Glomerular visceral epithelial cell (primary cell): ENCODE measurements around the gene TRMT1.
A peak's percentile ranks its signal among the peaks of the same experiment; 100 is the strongest.

ENCODE experiments used
- DNase-seq: peaks from one replicate; pipeline ENCODE4 v3.0.0-alpha.2; 2016; ENCODE audit errors: extremely low spot score

Gene TRMT1

GRCh38 chr19:13122980-13123957 is 6.7 kb upstream of the TRMT1 start:
- DNase-seq: no peak

- DNase-seq: peak; percentile 87
These were observed 5.8 kb upstream of the TRMT1 start for GRCh38 chr19:13122275-13122878.

- DNase-seq: peak; percentile 92
These were observed 5.2 kb upstream of the TRMT1 start for GRCh38 chr19:13121551-13122274.

- DNase-seq: peak; percentile 44
These were observed 4.3 kb upstream of the TRMT1 start for GRCh38 chr19:13120817-13121216.

DNA sequence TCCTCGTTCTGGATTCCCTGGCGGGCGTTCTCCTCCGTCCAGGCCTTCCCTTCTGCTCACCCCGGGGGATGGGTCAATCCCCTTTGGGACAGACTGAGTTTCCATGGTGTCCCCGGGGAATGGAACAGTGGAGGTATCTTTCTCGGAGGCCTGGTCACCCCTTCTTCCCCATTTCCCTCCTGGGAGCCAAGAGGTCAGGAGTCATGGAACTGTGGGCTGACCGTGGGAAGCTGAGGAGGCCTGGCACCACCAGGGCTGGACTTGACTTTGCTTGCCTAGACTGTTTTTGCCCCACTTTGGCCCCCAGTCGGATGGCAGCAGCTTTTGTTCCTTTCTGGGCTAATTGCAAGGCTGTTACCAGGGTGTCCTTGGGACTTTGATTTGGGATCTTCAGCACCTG is 3.5 kb upstream of the TRMT1 start:
- DNase-seq: no peak

DNA sequence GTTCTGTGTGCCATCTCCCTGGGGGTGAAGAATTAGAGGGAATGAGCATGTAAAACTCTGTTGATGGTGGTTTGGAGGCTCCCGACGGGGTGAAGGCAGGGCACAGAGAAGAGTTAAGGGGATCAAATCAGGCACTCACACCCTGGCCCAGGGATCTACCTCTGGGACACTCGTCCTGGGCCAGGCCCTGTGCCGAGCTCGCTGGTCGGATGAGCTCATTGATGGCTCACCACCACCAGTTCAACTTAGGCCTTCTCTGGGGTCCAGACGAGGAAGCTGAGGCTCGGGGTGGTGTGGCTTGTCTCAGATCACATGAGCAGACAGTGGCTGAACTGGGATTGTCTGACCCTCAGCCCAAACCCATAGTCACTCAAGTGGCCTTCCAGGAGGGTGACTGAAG is 3.1 kb upstream of the TRMT1 start:
- no peak for DNase-seq

DNA sequence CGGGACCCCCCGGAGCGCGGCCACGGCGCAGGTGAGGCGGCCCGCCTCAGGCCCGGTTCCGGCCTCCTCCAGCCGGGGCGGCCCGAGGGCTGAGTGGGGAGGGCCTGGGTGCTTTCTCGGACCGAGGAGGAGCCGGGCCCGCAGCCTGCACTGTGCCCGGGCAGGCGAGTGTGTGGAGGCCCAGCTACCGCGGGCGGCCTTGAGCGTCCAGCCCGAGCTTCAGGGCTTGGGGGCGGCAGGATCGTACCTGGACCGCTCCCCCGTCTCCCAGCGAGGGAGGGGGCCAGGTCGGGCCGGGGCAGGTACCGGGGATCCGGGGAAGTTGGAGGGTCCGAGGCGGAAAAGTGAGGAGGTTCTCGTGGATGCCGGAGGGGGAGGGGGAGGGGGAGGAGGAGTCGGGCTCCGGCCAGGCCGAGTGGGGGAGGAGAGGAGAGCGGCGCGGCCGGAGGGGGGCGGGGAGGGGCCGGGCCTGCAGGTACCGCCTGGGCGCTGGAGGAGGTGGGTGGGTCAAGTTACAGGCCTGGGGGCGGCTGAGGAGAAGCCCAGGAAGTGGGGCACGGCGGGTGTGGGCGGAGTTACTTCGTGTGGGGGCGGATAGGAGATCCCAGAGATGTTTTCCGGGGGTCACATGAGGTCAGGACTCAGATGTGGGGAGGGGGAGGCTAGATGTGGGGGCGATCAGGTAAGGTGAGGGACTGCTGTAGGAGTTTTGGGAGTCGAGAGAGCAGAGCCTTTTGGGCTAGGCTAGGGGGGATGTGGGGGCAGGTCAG is 2.1 kb upstream of the TRMT1 start:
- peak; percentile 69 for DNase-seq

- DNase-seq: peak; percentile 93
These were observed 1.4 kb upstream of the TRMT1 start, which contains the start of gene NACC1 for GRCh38 chr19:13117772-13118423. NACC1 (plus strand) TSS chr19:13118264; CDS start chr19:13135208, 16,944 bp downstream.

- no peak for DNase-seq
These were observed 734 bp upstream of the TRMT1 start for GRCh38 chr19:13117176-13117771.

DNA sequence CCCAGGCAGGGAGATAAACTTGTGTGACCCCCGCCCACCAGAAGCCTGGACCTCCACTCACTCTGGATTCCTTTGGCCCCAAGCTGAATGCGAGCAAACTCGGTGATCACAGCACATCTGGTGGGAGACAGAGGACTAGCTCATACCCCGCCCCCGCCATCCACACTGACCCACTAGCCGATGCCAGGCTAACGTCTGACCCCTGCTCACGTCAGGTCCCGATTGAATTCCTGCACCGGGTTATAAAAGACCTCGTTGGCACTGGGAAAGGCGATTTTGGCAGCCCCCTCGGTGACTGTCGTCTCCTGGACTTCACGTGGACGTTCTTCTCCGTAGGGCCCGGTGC is 631 bp downstream of the TRMT1 start:
- no peak for DNase-seq

- no peak for DNase-seq
These were observed 4.0 kb downstream of the TRMT1 start for GRCh38 chr19:13112555-13112954.

DNA sequence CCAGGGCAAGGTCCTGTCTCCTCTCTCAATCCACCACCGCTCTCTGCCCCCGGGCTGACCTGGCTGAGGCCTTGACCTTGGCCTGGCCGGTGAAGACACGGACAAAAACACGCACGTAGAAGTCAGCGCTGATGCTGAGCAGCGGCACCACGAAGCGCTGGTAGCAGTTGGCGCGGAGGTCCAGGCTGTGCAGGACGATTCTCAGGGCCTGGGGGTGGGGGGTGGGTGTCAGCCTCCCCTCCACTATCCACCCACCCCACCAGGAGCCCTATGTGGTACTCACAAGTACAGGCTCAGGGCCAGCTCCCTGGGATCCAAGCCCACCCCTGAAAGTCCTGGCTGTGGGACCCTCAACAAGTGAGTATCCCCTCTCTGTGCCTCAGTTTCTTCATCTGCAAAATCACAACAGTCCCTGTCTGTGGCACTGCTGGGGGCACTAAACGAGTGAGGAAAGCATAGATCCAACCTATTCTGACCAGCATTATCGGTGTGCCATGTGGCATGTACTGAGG is 6.4 kb downstream of the TRMT1 start:
- no peak for DNase-seq

DNA sequence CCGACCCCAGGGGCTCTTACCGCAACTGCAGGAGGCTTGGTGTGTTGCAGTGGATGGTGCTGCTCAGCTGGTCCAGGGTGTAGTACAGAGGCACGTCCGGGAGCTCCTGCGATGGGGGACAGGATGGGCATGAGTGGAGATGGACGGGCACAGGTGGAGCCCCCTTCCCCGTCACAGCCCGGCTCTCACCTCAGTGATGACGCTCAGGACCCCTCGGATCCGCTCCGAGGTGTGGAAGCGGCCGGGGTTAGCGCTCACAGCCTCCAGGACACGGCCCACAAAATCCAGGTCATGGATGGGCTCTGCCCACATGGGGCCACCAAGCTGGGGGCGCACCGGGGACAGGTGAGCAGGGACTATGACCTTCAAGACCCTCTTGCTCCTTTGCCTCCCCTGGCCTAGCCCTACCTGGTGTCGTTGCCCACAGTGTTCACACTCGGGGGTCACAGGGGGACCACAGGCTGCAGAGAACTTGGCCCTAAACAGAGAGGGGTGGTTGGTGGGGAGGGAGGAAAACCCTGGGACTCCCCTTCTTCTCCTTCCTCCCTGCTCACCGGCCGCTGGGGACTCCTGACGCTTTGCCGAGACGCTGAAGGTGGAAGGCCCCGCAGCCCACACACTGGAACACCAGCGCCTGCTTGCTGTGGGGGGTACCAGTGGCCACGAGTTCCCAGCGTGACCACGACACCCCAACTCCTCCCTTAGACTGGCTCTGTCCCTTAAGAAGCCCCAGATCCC is 7.0 kb downstream of the TRMT1 start:
- DNase-seq: no peak

- DNase-seq: no peak
These were observed 11.5 kb downstream of the TRMT1 start for GRCh38 chr19:13104848-13105711.

- no peak for DNase-seq
These were observed 12.1 kb downstream of the TRMT1 start for GRCh38 chr19:13104360-13104847.

GRCh38 chr19:13103581-13104359 is 12.8 kb downstream of the TRMT1 start:
- DNase-seq: no peak

DNA sequence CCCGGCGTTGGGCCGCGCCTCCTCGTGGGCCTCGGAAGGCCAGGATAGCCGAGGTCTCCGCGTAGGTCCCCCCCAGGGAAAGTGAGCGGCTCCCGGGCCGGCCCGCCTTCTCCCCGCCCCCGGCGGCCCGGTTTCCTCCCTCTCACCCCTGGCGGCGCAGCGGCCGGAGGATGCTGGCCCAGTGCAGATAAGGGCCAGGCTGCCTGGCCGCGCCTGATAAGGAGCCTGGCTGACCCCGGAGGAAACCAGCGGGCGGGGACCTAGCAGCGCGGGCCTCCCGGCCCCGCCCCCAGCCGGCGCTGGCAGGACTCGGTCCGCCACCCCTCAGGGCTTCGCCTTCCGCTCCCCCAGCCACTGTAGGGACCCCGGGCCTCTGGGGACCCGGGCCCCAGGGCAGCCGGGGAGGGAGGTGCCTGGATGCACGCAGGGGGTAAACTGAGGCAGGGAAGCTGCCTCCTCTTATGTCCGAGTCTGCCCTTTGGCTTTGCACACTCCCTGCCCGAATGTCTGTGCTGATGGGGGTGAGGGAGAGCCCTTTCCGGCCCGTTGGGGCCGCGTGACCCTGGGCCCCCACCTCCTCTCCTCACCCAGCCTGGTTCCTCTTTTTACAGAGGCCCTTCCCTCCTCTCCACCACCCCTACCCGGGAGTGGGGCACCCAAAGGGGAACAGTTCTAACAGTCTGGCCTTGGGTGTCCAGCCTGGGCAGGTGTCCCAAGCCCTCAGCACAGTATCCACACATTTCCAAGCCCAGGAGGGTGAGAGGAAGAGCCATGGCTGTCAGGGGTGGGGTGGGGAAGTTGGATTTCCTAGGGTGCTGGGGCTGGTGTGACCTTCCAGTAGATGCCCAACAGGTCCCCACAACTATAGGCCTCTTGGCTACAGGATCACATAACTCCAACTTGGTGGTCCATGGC is 13.6 kb downstream of the TRMT1 start, which contains the start of gene LYL1:
LYL1 (minus strand) TSS at position 193 of the 915 bp plus-strand sequence. CDS start 1,687 bp downstream, outside the sequence.
- no peak for DNase-seq
